DMS 273 (cell line): ENCODE measurements around the gene LORICRIN.

Experiments
- DNase-seq: peaks from one replicate; lab custom pipeline; 2025; ENCODE audit not compliant: unreplicated experiment; lab: John Stamatoyannopoulos, UW

Gene LORICRIN

DNA sequence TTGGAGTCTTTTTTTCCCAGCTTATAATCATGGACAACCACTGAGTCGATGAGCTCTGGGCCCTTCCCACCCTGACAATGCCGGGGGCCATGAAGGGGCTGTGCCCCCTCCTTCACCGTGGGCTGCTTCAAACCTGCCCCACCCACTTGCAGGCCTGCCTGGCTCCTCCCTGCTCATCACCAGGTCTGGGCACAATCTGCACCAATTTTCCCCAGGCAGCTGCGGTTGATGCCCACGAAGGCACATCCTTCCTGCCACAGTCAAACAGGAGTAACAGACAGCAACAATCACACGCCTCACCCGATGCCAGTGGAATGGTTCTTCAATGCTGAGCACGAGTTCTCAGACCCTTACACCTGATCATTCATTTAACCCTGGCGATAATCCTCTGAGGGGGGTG lies 34.4 kb downstream of the LORICRIN start:
- no peak for DNase-seq

DNA sequence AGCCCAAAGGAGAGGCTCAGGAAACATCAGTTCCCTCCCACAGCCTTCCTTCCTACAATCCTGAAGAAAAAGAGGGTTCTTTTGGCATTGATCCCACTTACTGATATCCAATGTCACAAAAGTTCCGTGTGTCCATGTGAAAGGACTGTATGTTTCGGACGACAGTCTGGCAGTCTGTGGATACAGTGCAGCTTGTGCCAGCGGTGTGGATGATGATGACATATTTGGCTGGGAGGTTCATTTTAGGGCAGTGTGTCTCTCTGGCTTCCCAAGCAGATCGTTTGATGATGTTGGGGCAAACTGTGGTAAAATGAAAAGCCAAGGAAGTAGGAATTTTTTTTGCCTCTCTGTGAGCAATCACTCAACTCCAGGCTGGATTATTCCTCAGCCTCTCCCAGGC lies 42.8 kb downstream of the LORICRIN start:
- no peak for DNase-seq

DNA sequence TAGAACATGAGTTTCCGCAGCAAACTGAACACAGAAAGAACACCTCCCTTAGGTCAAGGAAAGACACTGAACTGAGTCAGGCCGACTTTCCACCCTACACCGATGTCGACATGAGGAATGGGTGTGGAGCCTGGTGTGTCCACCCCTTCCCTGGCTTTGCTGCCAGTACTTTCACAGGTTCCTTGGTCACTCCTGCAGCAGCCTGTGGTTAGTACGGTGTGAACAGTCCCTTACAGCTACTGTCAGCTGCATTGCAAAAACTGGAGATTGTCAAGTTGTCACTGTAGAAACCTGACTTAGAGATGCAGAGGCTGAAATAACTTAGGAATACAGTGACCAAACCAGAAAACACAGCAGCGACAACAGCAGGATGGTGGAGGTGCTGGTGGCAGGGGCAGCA lies 46.2 kb downstream of the LORICRIN start:
- no peak for DNase-seq

DNA sequence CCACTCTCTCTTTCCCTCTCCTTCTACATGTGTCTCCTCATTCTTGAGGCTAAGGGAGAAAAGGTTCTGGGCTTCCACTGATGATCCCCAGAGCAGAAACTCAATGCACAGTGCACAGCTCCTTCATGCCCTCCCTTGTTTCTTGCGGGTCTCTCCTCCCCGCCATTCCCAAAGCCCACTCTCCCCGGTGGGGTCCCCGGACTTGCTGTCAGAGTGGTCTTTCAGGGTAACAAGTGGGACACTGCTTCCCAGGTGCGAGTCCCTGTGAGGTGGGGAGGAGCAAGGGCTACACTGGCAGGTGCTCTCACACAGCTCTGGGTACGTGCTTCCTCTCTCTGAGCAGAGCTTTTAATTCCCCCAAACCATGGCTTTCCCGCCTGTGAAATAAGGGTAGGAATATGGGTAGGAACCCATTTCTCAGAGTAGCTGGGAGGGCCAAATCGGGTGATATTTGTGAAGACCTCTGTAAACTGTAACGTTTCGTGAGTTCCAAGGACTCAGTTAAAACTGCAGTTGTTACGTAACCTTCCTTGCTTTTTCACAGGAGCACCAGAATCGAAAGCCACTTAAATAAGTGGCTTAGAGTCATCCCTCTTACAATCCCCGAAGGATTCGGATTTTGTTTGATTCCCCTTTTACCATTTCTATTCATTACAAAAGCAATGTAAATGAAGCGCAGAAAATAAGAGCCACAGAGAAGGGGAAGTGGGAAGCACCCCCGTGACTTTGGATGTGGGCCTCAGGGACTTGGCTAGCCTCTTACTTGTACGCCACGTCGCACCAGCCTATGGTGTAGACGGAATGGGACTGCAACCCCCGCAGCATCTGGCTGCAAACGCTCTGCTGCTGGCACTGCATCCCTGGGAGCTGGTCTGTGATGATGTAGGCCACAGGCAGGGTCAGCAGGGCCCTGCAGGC lies 47.1 kb downstream of the LORICRIN start:
- no peak for DNase-seq

DNA sequence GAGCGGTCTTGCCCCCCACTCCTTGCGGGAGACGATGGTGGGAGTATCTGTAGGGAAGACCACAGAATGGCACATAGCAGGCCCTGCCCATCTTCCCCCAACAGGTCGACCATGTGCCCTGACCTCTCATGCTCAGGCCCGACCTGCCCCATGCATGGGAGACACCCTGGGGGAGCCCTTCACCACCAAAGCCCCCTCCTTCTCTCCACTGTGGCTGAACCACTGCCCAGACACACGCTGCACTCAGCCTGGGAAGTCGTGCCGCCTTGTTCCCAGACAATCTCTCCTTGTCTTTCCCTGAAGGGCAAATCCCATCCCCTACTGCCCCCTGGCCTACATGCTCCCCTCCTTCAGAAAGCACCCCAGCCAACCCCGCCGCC lies 47.7 kb downstream of the LORICRIN start:
- no peak for DNase-seq

DNA sequence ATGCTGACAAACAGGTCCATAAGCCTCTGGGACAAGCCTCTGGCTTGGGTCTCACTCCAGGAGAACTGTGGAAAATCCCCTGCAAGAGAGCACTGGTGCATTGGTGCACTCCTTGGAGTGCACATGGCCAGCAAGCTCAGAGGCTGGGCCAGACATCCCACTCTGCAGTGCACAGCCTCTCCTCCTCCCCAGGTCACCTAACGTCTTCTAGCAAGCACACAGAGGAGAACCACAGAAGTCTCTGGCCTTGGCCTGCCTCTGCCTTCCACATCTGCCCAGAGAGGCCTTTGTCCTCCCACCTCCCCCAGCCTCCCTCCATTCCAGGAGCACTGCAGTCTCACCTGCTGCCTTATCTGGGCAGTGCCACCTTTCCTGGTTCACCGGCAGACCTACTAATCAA lies 49.1 kb downstream of the LORICRIN start:
- DNase-seq, result no peak

DNA sequence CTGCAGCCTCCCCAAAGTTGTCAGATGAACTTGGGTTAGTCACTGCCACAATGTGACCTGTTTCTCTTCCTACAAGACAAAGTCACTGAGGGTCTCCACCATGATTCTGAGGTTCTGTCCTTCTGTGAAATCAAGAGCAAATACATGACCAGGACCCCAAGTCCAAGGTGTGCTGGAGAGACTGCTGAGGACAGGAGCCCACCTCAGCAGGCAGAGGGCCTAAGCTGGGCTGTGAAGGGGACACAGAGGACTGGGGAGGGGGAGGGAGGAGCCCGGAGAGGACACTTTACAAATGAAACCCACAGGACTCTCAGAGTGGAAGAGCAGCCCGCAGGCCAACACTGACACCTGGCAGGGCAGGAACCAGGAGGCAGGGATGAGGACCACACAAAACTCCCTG lies 50.0 kb downstream of the LORICRIN start:
- DNase-seq, result no peak

DNA sequence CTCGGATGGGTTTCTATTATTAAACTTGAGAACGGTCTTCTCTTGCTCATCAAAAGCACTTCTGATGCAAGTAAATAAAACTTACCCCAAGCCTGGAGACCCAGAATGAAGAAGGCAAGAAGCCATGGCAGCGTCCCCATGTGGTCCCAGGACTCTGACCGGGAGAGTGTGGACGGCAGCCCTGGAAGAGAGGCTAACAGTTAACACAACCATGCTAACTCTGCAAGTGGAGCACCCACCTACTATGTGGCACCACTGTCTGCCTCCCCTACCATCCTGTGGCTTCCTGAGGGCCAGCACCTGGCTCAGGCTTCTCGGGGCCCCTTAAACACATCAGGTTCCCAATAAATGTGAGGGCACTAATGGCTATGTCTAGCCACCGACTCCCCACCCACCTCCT lies 51.0 kb downstream of the LORICRIN start:
- DNase-seq, result no peak
